Memory B cell (primary cell): ENCODE results near the gene ZNF45.
"Not testable (repeated sequence)": the region's sequence is repeated elsewhere in the genome, so short reads cannot be mapped to it uniquely, and the experiment has no call there.

Experiments used
- ATAC-seq: fragments of 150-1000 bp; cut with Tn5 transposase; 2 replicates; pipeline ENCODE4 v1.10.0; 2021; ENCODE audit warnings: low read depth, mild to moderate bottlenecking, moderate library complexity
- DNase-seq, 2 donors: peaks; one replicate each; pipeline ENCODE4 v3.0.0; 2022; ENCODE audit warnings: low spot score in 2 of 2
- H3K27ac Mint-ChIP-seq: one replicate; pipeline ENCODE4 v1.8.0; 2022; ENCODE audit warnings: mild to moderate bottlenecking, moderate library complexity, mixed read lengths
- H3K27me3 Mint-ChIP-seq: one replicate; pipeline ENCODE4 v1.8.0; 2022; ENCODE audit warnings: mixed read lengths
- H3K36me3 Mint-ChIP-seq: one replicate; pipeline ENCODE4 v1.8.0; 2022; ENCODE audit warnings: mild to moderate bottlenecking, mixed read lengths
- H3K4me1 Mint-ChIP-seq: one replicate; pipeline ENCODE4 v1.8.0; 2022; ENCODE audit warnings: mixed read lengths
- H3K4me3 Mint-ChIP-seq: one replicate; pipeline ENCODE4 v1.8.0; 2022; ENCODE audit warnings: mild to moderate bottlenecking, moderate library complexity, mixed read lengths
- H3K9me3 Mint-ChIP-seq: one replicate; pipeline ENCODE4 v1.8.0; 2022; ENCODE audit warnings: mixed read lengths

The ZNF45 gene

GRCh38 chr19:43934985-43935708 lies at the start of gene ZNF45:
TSS of gene ZNF45 (minus strand) at chr19:43935282. CDS start at chr19:43922185, 13,097 bp downstream.
- peaks cover under 1% of the 10 kb centered on the region for H3K9me3 Mint-ChIP-seq
- DNase-seq, result peak; percentile 77 to 78
- H3K4me1 Mint-ChIP-seq, result peaks cover 7% of the 10 kb centered on the region
- peaks cover 20% of the 10 kb centered on the region for H3K36me3 Mint-ChIP-seq
- H3K27ac Mint-ChIP-seq, result peak within 1 kb of the TSS; percentile 81
- H3K27me3 Mint-ChIP-seq, result no peaks in the 10 kb centered on the region
- peak; percentile 98 for ATAC-seq
- peak within 1 kb of the TSS; percentile 93 for H3K4me3 Mint-ChIP-seq

- H3K27me3 Mint-ChIP-seq, result no peaks in the 10 kb centered on the region
- ATAC-seq (no peak), DNase-seq (no peak)
- peaks cover 5% of the 10 kb centered on the region for H3K4me1 Mint-ChIP-seq
- H3K9me3 Mint-ChIP-seq, result peaks cover 3% of the 10 kb centered on the region
- peaks cover 18% of the 10 kb centered on the region for H3K36me3 Mint-ChIP-seq
- H3K4me3 Mint-ChIP-seq, result peak overlapping the region; percentile 96
- H3K27ac Mint-ChIP-seq, result peak overlapping the region; percentile 68
These were observed 49.6 kb upstream of the ZNF45 start for GRCh38 chr19:43984687-43985000.

GRCh38 chr19:43983912-43984686 lies 49.0 kb upstream of the ZNF45 start, which contains the start of gene ZNF155:
TSS of gene ZNF155 (plus strand) at chr19:43984188. CDS start at chr19:43988544, 4,356 bp downstream.
- Mint-ChIP-seq H3K4me1 (peaks cover 5% of the 10 kb centered on the region), H3K27ac (peak within 1 kb of the TSS; percentile 68), H3K4me3 (peak within 1 kb of the TSS; percentile 96), H3K27me3 (no peaks in the 10 kb centered on the region), H3K9me3 (peaks cover 2% of the 10 kb centered on the region), H3K36me3 (peaks cover 13% of the 10 kb centered on the region)
- ATAC-seq (peak; percentile 85), DNase-seq (peak; percentile 36 to 67)

- Mint-ChIP-seq H3K27ac (no peak overlapping the region), H3K27me3 (no peaks in the 10 kb centered on the region), H3K36me3 (peaks cover 8% of the 10 kb centered on the region), H3K4me3 (peak overlapping the region; percentile 96), H3K4me1 (peaks cover 5% of the 10 kb centered on the region), H3K9me3 (peaks cover under 1% of the 10 kb centered on the region)
- DNase-seq (no peak), ATAC-seq (peak; percentile 11)
These were observed 48.4 kb upstream of the ZNF45 start for GRCh38 chr19:43983544-43983911.

- no peaks in the 10 kb centered on the region for H3K4me1 Mint-ChIP-seq
- H3K9me3 Mint-ChIP-seq, result peaks cover 24% of the 10 kb centered on the region
- DNase-seq (no peak), ATAC-seq (no peak)
- H3K4me3 Mint-ChIP-seq, result no peak overlapping the region
- no peak overlapping the region for H3K27ac Mint-ChIP-seq
- H3K36me3 Mint-ChIP-seq, result peaks cover 5% of the 10 kb centered on the region
- no peaks in the 10 kb centered on the region for H3K27me3 Mint-ChIP-seq
These were observed 41.6 kb upstream of the ZNF45 start for GRCh38 chr19:43976732-43977131.

- H3K27me3 Mint-ChIP-seq, result no peaks in the 10 kb centered on the region
- ATAC-seq (no peak), DNase-seq (no peak)
- H3K9me3 Mint-ChIP-seq, result peaks cover 30% of the 10 kb centered on the region
- no peak overlapping the region for H3K27ac Mint-ChIP-seq
- H3K36me3 Mint-ChIP-seq, result peaks cover 42% of the 10 kb centered on the region
- no peak overlapping the region for H3K4me3 Mint-ChIP-seq
- no peaks in the 10 kb centered on the region for H3K4me1 Mint-ChIP-seq
These were observed 31.1 kb upstream of the ZNF45 start for GRCh38 chr19:43966079-43966694.

- ATAC-seq, result no peak
- H3K4me3 Mint-ChIP-seq, result no peak overlapping the region
- no peaks in the 10 kb centered on the region for H3K4me1 Mint-ChIP-seq
- H3K36me3 Mint-ChIP-seq, result peaks cover 33% of the 10 kb centered on the region
- no peaks in the 10 kb centered on the region for H3K27me3 Mint-ChIP-seq
- H3K27ac Mint-ChIP-seq, result no peak overlapping the region
- peaks cover 20% of the 10 kb centered on the region for H3K9me3 Mint-ChIP-seq
- no peak for DNase-seq
These were observed 25.3 kb upstream of the ZNF45 start for GRCh38 chr19:43960411-43960810.

- Mint-ChIP-seq H3K27ac (no peak overlapping the region), H3K36me3 (peaks cover 28% of the 10 kb centered on the region), H3K27me3 (no peaks in the 10 kb centered on the region), H3K9me3 (peaks cover 17% of the 10 kb centered on the region), H3K4me1 (no peaks in the 10 kb centered on the region), H3K4me3 (no peak overlapping the region)
- ATAC-seq (no peak), DNase-seq (no peak)
These were observed 22.8 kb upstream of the ZNF45 start for GRCh38 chr19:43957891-43958290.

GRCh38 chr19:43956827-43957226 lies 21.7 kb upstream of the ZNF45 start:
- no peak for ATAC-seq
- no peaks in the 10 kb centered on the region for H3K4me1 Mint-ChIP-seq
- H3K4me3 Mint-ChIP-seq, result no peak overlapping the region
- DNase-seq, result no peak
- H3K27me3 Mint-ChIP-seq, result no peaks in the 10 kb centered on the region
- H3K9me3 Mint-ChIP-seq, result peaks cover 15% of the 10 kb centered on the region
- peaks cover 25% of the 10 kb centered on the region for H3K36me3 Mint-ChIP-seq
- H3K27ac Mint-ChIP-seq, result no peak overlapping the region

GRCh38 chr19:43950834-43951645 lies 16.0 kb upstream of the ZNF45 start, which contains the start of gene ZNF221:
TSS of gene ZNF221 (plus strand) at chr19:43951228. CDS start at chr19:43962727, 11,499 bp downstream.
- ATAC-seq (peak; percentile 85), DNase-seq (peak; percentile 24 to 36)
- Mint-ChIP-seq H3K9me3 (peaks cover 25% of the 10 kb centered on the region), H3K27me3 (peaks cover 8% of the 10 kb centered on the region), H3K4me1 (peaks cover 4% of the 10 kb centered on the region), H3K4me3 (peak within 1 kb of the TSS; percentile 96), H3K36me3 (peaks cover 24% of the 10 kb centered on the region), H3K27ac (peak within 1 kb of the TSS; percentile 86)

GRCh38 chr19:43949803-43950202 lies 14.7 kb upstream of the ZNF45 start:
- H3K36me3 Mint-ChIP-seq, result peaks cover 17% of the 10 kb centered on the region
- DNase-seq, result not testable (repeated sequence)
- peak overlapping the region; percentile 22 for H3K4me3 Mint-ChIP-seq

GRCh38 chr19:43947412-43947811 lies 12.3 kb upstream of the ZNF45 start:
- H3K4me3 Mint-ChIP-seq, H3K4me1 Mint-ChIP-seq, ATAC-seq, DNase-seq, H3K27ac Mint-ChIP-seq: not testable (repeated sequence)
- Mint-ChIP-seq H3K27me3 (peaks cover 11% of the 10 kb centered on the region), H3K36me3 (peaks cover 13% of the 10 kb centered on the region), H3K9me3 (peaks cover 27% of the 10 kb centered on the region)

More at GRCh38 chr19:43949803-43950202, 14.7 kb upstream of the ZNF45 start:
- Mint-ChIP-seq H3K9me3 (peaks cover 23% of the 10 kb centered on the region), H3K27me3 (peaks cover 11% of the 10 kb centered on the region)
- ATAC-seq, H3K4me1 Mint-ChIP-seq, H3K27ac Mint-ChIP-seq: not testable (repeated sequence)

GRCh38 chr19:43941209-43941608 lies 6.1 kb upstream of the ZNF45 start:
- Mint-ChIP-seq H3K9me3 (peaks cover 11% of the 10 kb centered on the region), H3K36me3 (peaks cover 3% of the 10 kb centered on the region), H3K4me1 (no peaks in the 10 kb centered on the region), H3K27me3 (peaks cover 6% of the 10 kb centered on the region), H3K27ac (no peak overlapping the region), H3K4me3 (no peak overlapping the region)
- ATAC-seq (no peak), DNase-seq (no peak)
